Activated naive CD4-positive, alpha-beta T cell treated with anti-CD3 and anti-CD28 coated beads for 36 hours (primary cell): Measurements from ENCODE around the gene NR2F6. TPM values are rescaled to one million over a fixed set of nuclear protein-coding genes. Genes with fewer than 3 reads are reported as not detected.
A peak's percentile ranks its signal among the peaks of the same experiment; 100 is the strongest.

Experiments used
- CTCF ChIA-PET: fragments of 350-600 bp; sonication (Branson Sonifier 250); formaldehyde crosslinking; loops from one replicate; lab custom pipeline; 2021; ENCODE audit warnings: antibody characterized with exemption; lab: Charles Lee
- DNase-seq: peaks from one replicate; pipeline ENCODE4 v3.0.0-alpha.2; 2020
- H3K27ac Mint-ChIP-seq: one replicate; pipeline ENCODE4 v1.8.0; 2021; ENCODE audit warnings: mild to moderate bottlenecking, mixed read lengths
- H3K27me3 Mint-ChIP-seq: one replicate; pipeline ENCODE4 v1.8.0; 2021; ENCODE audit warnings: low read depth, mixed read lengths
- H3K36me3 Mint-ChIP-seq: one replicate; pipeline ENCODE4 v1.8.0; 2021; ENCODE audit warnings: low read depth, mixed read lengths
- H3K4me1 Mint-ChIP-seq: one replicate; pipeline ENCODE4 v1.8.0; 2021; ENCODE audit warnings: low read depth, mixed read lengths
- H3K4me3 Mint-ChIP-seq: one replicate; pipeline ENCODE4 v1.8.0; 2021; ENCODE audit warnings: mild to moderate bottlenecking, moderate library complexity, mixed read lengths
- H3K9me3 Mint-ChIP-seq: one replicate; pipeline ENCODE4 v1.8.0; 2021; ENCODE audit warnings: mixed read lengths
- intact Hi-C: fragments of 100-400 bp; cut with micrococcal nuclease; formaldehyde crosslinking; loops from one replicate; pipeline ENCODE4 v1.15.1; 2023
- total RNA-seq, 2 experiments: library from RNA; stranded (reverse); gene quantifications; one replicate each; pipeline ENCODE4 v1.2.3, GENCODE V29; 2021

The NR2F6 gene
- total RNA-seq, 2 experiments from 2014 or later, result 5.3 to 6.0 TPM

GRCh38 chr19:17262557-17262956 is 16.8 kb upstream of the NR2F6 start:
- CTCF ChIA-PET, result interaction anchor here (0.6 to 6.0 kb wide), 2 partner anchors 19 to 186 kb away, joined by 4 to 59 read pairs; partner anchors contain the start of gene ANKLE1
- Mint-ChIP-seq H3K9me3 (no peaks in the 10 kb centered on the region), H3K4me1 (peaks cover 17% of the 10 kb centered on the region), H3K36me3 (no peaks in the 10 kb centered on the region), H3K27ac (no peak overlapping the region), H3K4me3 (no peak overlapping the region), H3K27me3 (no peaks in the 10 kb centered on the region)
- DNase-seq, result no peak
- intact Hi-C loops, result no loop called here

GRCh38 chr19:17260842-17261325 is 15.2 kb upstream of the NR2F6 start:
- H3K27ac Mint-ChIP-seq, result no peak overlapping the region
- peaks cover 10% of the 10 kb centered on the region for H3K4me1 Mint-ChIP-seq
- CTCF ChIA-PET, result interaction anchor here (0.6 to 6.0 kb wide), 15 partner anchors 18 to 403 kb away, joined by 3 to 59 read pairs (median 4); partner anchors contain the start of gene ANKLE1
- DNase-seq, result peak; percentile 95
- intact Hi-C loops, result loop anchor here (1.0 kb wide), 2 partner anchors 21 to 194 kb away; no protein-coding TSS in a partner anchor
- no peaks in the 10 kb centered on the region for H3K36me3 Mint-ChIP-seq
- H3K4me3 Mint-ChIP-seq, result no peak overlapping the region
- no peaks in the 10 kb centered on the region for H3K27me3 Mint-ChIP-seq
- no peaks in the 10 kb centered on the region for H3K9me3 Mint-ChIP-seq

GRCh38 chr19:17259934-17260333 is 14.2 kb upstream of the NR2F6 start:
- DNase-seq, result no peak
- H3K27ac Mint-ChIP-seq, result no peak overlapping the region
- H3K36me3 Mint-ChIP-seq, result no peaks in the 10 kb centered on the region
- peaks cover 10% of the 10 kb centered on the region for H3K4me1 Mint-ChIP-seq
- H3K27me3 Mint-ChIP-seq, result no peaks in the 10 kb centered on the region
- no peaks in the 10 kb centered on the region for H3K9me3 Mint-ChIP-seq
- intact Hi-C loops, result loop anchor here (1.0 kb wide), 1 partner anchor 193 kb away; no protein-coding TSS in a partner anchor
- H3K4me3 Mint-ChIP-seq, result no peak overlapping the region
- CTCF ChIA-PET, result interaction anchor here (0.6 to 6.0 kb wide), 14 partner anchors 10 to 211 kb away, joined by 3 to 59 read pairs (median 5); partner anchors contain the start of gene ANKLE1

GRCh38 chr19:17259118-17259780 is 13.5 kb upstream of the NR2F6 start:
- H3K9me3 Mint-ChIP-seq, result no peaks in the 10 kb centered on the region
- no peaks in the 10 kb centered on the region for H3K36me3 Mint-ChIP-seq
- intact Hi-C loops, result no loop called here
- peaks cover 5% of the 10 kb centered on the region for H3K4me1 Mint-ChIP-seq
- H3K4me3 Mint-ChIP-seq, result no peak overlapping the region
- no peak overlapping the region for H3K27ac Mint-ChIP-seq
- H3K27me3 Mint-ChIP-seq, result no peaks in the 10 kb centered on the region
- DNase-seq, result no peak
- CTCF ChIA-PET, result interaction anchor here (0.6 to 6.0 kb wide), 10 partner anchors 9 to 190 kb away, joined by 3 to 59 read pairs (median 4); partner anchors contain the start of gene ANKLE1

- CTCF ChIA-PET, result interaction anchor here (0.6 to 1.6 kb wide), 2 partner anchors 71 to 193 kb away, joined by 3 to 4 read pairs; no protein-coding TSS in a partner anchor
- Mint-ChIP-seq H3K27ac (no peak overlapping the region), H3K4me3 (no peak overlapping the region), H3K9me3 (no peaks in the 10 kb centered on the region), H3K27me3 (no peaks in the 10 kb centered on the region), H3K4me1 (peaks cover 5% of the 10 kb centered on the region), H3K36me3 (no peaks in the 10 kb centered on the region)
- intact Hi-C loops, result no loop called here
- no peak for DNase-seq
Observed at GRCh38 chr19:17256130-17256529, 10.4 kb upstream of the NR2F6 start.

- H3K27ac Mint-ChIP-seq, result no peak overlapping the region
- no peaks in the 10 kb centered on the region for H3K27me3 Mint-ChIP-seq
- no peak for DNase-seq
- no peaks in the 10 kb centered on the region for H3K9me3 Mint-ChIP-seq
- no peaks in the 10 kb centered on the region for H3K36me3 Mint-ChIP-seq
- CTCF ChIA-PET, result interaction anchor here (0.7 to 1.6 kb wide), 2 partner anchors 28 to 70 kb away, joined by 4 read pairs; no protein-coding TSS in a partner anchor
- no peak overlapping the region for H3K4me3 Mint-ChIP-seq
- intact Hi-C loops, result no loop called here
- H3K4me1 Mint-ChIP-seq, result no peaks in the 10 kb centered on the region
Observed at GRCh38 chr19:17255150-17255621, 9.5 kb upstream of the NR2F6 start.

DNA sequence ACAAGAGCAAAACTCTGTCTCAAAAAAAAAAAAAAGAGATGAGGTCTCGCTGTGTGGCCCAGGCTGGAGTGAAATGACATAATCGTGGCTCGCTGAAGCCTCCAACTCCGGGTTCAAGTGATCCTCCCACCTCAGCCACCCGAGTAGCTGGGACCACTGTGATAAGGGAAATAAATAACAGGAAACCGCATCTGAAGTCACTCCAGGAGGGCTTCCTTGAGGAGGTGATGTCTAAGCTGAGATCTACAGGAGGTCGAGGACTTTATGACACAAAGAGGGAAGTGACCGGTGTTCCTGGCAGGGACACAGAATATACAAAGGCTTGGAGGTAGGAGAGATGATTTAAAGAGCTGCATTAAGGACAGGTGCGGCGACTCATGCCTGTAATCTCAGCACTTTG is 8.9 kb upstream of the NR2F6 start:
- H3K27ac Mint-ChIP-seq, result no peak overlapping the region
- intact Hi-C loops, result no loop called here
- H3K36me3 Mint-ChIP-seq, result no peaks in the 10 kb centered on the region
- no peaks in the 10 kb centered on the region for H3K27me3 Mint-ChIP-seq
- no peaks in the 10 kb centered on the region for H3K4me1 Mint-ChIP-seq
- H3K9me3 Mint-ChIP-seq, result no peaks in the 10 kb centered on the region
- no peak for DNase-seq
- H3K4me3 Mint-ChIP-seq, result no peak overlapping the region
- CTCF ChIA-PET, result interaction anchor here (0.7 to 1.6 kb wide), 2 partner anchors 29 to 70 kb away, joined by 4 read pairs; no protein-coding TSS in a partner anchor

- CTCF ChIA-PET, result interaction anchor here (1.1 to 1.5 kb wide), 2 partner anchors 10 to 137 kb away, joined by 4 to 6 read pairs; no protein-coding TSS in a partner anchor
- intact Hi-C loops, result no loop called here
- peaks cover 4% of the 10 kb centered on the region for H3K4me1 Mint-ChIP-seq
- H3K4me3 Mint-ChIP-seq, result no peak overlapping the region
- no peaks in the 10 kb centered on the region for H3K27me3 Mint-ChIP-seq
- no peaks in the 10 kb centered on the region for H3K9me3 Mint-ChIP-seq
- H3K36me3 Mint-ChIP-seq, result no peaks in the 10 kb centered on the region
- no peak for DNase-seq
- no peak overlapping the region for H3K27ac Mint-ChIP-seq
Observed at GRCh38 chr19:17249887-17250548, 4.3 kb upstream of the NR2F6 start.

- H3K36me3 Mint-ChIP-seq, result no peaks in the 10 kb centered on the region
- no peak overlapping the region for H3K4me3 Mint-ChIP-seq
Observed at GRCh38 chr19:17248011-17248776, 2.5 kb upstream of the NR2F6 start.

GRCh38 chr19:17246681-17247425 is 1.1 kb upstream of the NR2F6 start:
- H3K4me3 Mint-ChIP-seq, result peak overlapping the region; percentile 85
- peaks cover 4% of the 10 kb centered on the region for H3K4me1 Mint-ChIP-seq
- H3K27me3 Mint-ChIP-seq, result no peaks in the 10 kb centered on the region
- no peak overlapping the region for H3K27ac Mint-ChIP-seq
- CTCF ChIA-PET, result no interaction called here
- no peak for DNase-seq
- intact Hi-C loops, result loop anchor here (1.0 kb wide), 1 partner anchor 20 kb away; the partner anchor contains the start of gene BABAM1
- H3K9me3 Mint-ChIP-seq, result no peaks in the 10 kb centered on the region
- no peaks in the 10 kb centered on the region for H3K36me3 Mint-ChIP-seq

More at GRCh38 chr19:17248011-17248776, 2.5 kb upstream of the NR2F6 start:
- Mint-ChIP-seq H3K4me1 (peaks cover 4% of the 10 kb centered on the region), H3K9me3 (no peaks in the 10 kb centered on the region), H3K27me3 (no peaks in the 10 kb centered on the region), H3K27ac (no peak overlapping the region)
- CTCF ChIA-PET, result interaction anchor here (1.1 to 1.4 kb wide), 2 partner anchors 10 to 17 kb away, joined by 4 read pairs; partner anchors contain the start of gene USHBP1
- DNase-seq, result no peak
- intact Hi-C loops, result no loop called here
